A549 (cell line): ENCODE measurements around the gene RAD51B.

Source experiments
- CTCF ChIP-seq: fragments of >200 bp; sonication (Bioruptor Twin); formaldehyde crosslinking; IDR thresholded peaks from 3 replicates; pipeline ENCODE4 v1.5.1; 2016
- JUN ChIP-seq, 2 experiments: fragments of >200 bp; sonication (Bioruptor Twin); formaldehyde crosslinking; IDR thresholded peaks; 2 replicates in 1 of 2; 3 replicates in 1 of 2; pipeline ENCODE4 v1.6.1; 2016 to 2017
- MAFK ChIP-seq: fragments of 450-650 bp; IDR thresholded peaks from 2 replicates; pipeline ENCODE4 v1.6.1; 2014; ENCODE audit not compliant: partially characterized antibody
- MAZ ChIP-seq: fragments of 150-350 bp; IDR thresholded peaks from 2 replicates; pipeline ENCODE4 v1.6.1; 2014; ENCODE audit warnings: antibody characterized with exemption, low read depth, low read length, borderline replicate concordance
- PHF8 ChIP-seq: fragments of 200-600 bp; sonication (generic); IDR thresholded peaks from 2 replicates; pipeline ENCODE4 v1.6.1; 2016; ENCODE audit warnings: low read depth, mild to moderate bottlenecking, antibody characterized with exemption, moderate library complexity, borderline replicate concordance
- POLR2A ChIP-seq: IDR thresholded peaks from 2 replicates; pipeline ENCODE4 v1.6.1; 2012; ENCODE audit warnings: mild to moderate bottlenecking, low read length
- SMC3 ChIP-seq: fragments of >200 bp; sonication (Bioruptor Twin); formaldehyde crosslinking; IDR thresholded peaks from 3 replicates; pipeline ENCODE4 v1.6.1; 2018; ENCODE audit warnings: inconsistent platforms
- TF ChIP-seq, protein P1 (sequence below): fragments of 200-600 bp; sonication (generic); IDR thresholded peaks from 2 replicates; pipeline ENCODE4 v1.6.1; 2016; ENCODE audit warnings: antibody characterized with exemption, mild to moderate bottlenecking, moderate library complexity

DNA sequence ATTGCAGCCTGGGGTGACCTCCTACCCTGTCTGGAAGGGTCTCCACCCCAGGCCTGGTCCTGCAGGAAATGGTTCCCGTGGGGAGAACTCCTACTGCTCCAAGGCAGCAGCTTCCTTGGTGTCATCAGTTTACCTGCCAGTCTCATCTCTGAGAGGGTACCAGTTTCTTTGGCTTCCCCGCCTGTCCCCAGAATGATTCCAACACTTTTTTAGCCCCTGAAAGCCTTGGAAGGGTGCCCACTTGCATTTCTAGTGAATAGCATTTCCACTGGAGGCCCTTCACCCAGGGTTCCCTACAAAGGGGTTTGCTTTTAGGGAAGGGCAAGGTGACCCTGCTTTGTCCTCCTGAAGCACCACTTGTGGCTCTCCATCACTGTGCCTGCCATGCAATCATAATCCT is 689.0 kb downstream of the RAD51B start:
- no peak for TF ChIP-seq POLR2A
- TF ChIP-seq MAZ: no peak
- TF ChIP-seq CTCF: no peak
- TF ChIP-seq, protein P1, sequence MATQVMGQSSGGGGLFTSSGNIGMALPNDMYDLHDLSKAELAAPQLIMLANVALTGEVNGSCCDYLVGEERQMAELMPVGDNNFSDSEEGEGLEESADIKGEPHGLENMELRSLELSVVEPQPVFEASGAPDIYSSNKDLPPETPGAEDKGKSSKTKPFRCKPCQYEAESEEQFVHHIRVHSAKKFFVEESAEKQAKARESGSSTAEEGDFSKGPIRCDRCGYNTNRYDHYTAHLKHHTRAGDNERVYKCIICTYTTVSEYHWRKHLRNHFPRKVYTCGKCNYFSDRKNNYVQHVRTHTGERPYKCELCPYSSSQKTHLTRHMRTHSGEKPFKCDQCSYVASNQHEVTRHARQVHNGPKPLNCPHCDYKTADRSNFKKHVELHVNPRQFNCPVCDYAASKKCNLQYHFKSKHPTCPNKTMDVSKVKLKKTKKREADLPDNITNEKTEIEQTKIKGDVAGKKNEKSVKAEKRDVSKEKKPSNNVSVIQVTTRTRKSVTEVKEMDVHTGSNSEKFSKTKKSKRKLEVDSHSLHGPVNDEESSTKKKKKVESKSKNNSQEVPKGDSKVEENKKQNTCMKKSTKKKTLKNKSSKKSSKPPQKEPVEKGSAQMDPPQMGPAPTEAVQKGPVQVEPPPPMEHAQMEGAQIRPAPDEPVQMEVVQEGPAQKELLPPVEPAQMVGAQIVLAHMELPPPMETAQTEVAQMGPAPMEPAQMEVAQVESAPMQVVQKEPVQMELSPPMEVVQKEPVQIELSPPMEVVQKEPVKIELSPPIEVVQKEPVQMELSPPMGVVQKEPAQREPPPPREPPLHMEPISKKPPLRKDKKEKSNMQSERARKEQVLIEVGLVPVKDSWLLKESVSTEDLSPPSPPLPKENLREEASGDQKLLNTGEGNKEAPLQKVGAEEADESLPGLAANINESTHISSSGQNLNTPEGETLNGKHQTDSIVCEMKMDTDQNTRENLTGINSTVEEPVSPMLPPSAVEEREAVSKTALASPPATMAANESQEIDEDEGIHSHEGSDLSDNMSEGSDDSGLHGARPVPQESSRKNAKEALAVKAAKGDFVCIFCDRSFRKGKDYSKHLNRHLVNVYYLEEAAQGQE: no peak
- no peak for TF ChIP-seq PHF8
- no peak for TF ChIP-seq JUN (IDR thresholded peaks at IDR 0.05)
- no peak for TF ChIP-seq MAFK
- TF ChIP-seq SMC3: no peak
